Peyer's patch (tissue), 4 donors: ENCODE data around the gene IRS2.
A peak's percentile ranks its signal among the peaks of the same experiment; 100 is the strongest.

Experiments used
- CTCF ChIP-seq, 6 experiments: fragments of 450-650 bp in 4 of 6; fragments of 200-600 bp in 2 of 6; sonication (generic) in 1 of 6; IDR thresholded peaks; one replicate each; pipeline ENCODE4 v1.5.1; 2017 to 2019; ENCODE audit warnings: antibody characterized with exemption in 6 of 6, mild to moderate bottlenecking in 3 of 6, moderate library complexity in 1 of 6
- POLR2A ChIP-seq, 2 donors: fragments of 450-650 bp; IDR thresholded peaks; one replicate each; pipeline ENCODE4 v1.5.1; 2017; ENCODE audit warnings: antibody characterized with exemption in 2 of 2, mild to moderate bottlenecking in 2 of 2, moderate library complexity in 2 of 2

DNA sequence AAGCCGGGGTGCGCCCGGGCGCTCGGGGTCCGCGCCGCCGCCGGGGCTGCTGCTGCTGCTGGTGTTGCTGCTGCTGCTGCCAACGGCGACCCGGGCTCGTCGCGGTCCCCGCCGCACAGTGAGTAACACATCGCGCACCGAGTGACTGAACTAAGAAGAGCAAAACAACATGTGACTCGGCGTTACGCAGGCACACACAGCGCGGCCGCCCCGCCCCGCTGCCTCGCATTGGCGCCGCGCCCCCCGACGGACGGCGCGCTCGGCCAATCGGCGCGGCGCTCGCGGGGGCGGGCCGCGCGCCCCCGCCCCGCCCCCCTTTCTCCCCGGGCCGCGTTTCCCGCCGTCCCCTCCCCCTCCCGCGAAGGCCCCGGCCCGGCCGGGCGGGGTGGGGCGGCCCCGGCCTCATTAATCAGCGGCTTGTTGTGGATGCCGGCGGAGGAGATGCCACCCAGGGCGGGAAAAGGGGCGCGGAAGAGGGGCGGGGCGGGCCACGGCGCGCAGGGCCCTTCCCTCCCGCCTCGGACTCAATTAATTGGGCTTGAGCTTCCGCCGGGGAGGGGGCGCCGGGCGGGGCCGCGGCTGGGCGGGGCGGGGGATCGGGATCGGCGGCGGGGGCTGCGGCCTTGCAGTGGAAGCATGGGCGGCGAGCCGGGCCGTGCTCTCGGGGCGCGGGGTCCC is at the start of gene IRS2:
- TF ChIP-seq CTCF (IDR thresholded peaks at IDR 0.05) (no peak), POLR2A (IDR thresholded peaks at IDR 0.05) (peak; percentile 96 to 98)
